HEK293T (cell line): Measurements from ENCODE around the gene METTL2B.

Experiments
- ARNT ChIP-seq: fragments of 450-650 bp; IDR thresholded peaks from 2 replicates; pipeline ENCODE4 v1.6.1; 2017; ENCODE audit warnings: mild to moderate bottlenecking
- BHLHE40 ChIP-seq: fragments of 450-650 bp; IDR thresholded peaks from 2 replicates; pipeline ENCODE4 v1.6.1; 2016; ENCODE audit warnings: mild to moderate bottlenecking, moderate library complexity, borderline replicate concordance
- CTBP1 ChIP-seq: fragments of 450-650 bp; IDR thresholded peaks from 2 replicates; pipeline ENCODE4 v1.6.1; 2016; ENCODE audit warnings: borderline replicate concordance
- ELF4 ChIP-seq: fragments of 450-650 bp; IDR thresholded peaks from 2 replicates; pipeline ENCODE4 v1.6.1; 2017; ENCODE audit warnings: antibody characterized with exemption
- FOXA1 ChIP-seq: fragments of 450-650 bp; IDR thresholded peaks from 2 replicates; pipeline ENCODE4 v1.6.1; 2016; ENCODE audit warnings: mild to moderate bottlenecking
- HDGF ChIP-seq: fragments of 450-650 bp; IDR thresholded peaks from 2 replicates; pipeline ENCODE4 v1.6.1; 2017; ENCODE audit warnings: antibody characterized with exemption, borderline replicate concordance
- L3MBTL2 ChIP-seq: fragments of 450-650 bp; conservative IDR thresholded peaks from 2 replicates; pipeline ENCODE4 v1.6.1; 2016; ENCODE audit warnings: mild to moderate bottlenecking
- LEF1 ChIP-seq: fragments of 450-650 bp; IDR thresholded peaks from 2 replicates; pipeline ENCODE4 v1.6.1; 2017; ENCODE audit warnings: mild to moderate bottlenecking, borderline replicate concordance
- NFRKB ChIP-seq: fragments of 450-650 bp; IDR thresholded peaks from 2 replicates; pipeline ENCODE4 v1.6.1; 2016; ENCODE audit warnings: mild to moderate bottlenecking, moderate library complexity
- PKNOX1 ChIP-seq: fragments of 450-650 bp; IDR thresholded peaks from 2 replicates; pipeline ENCODE4 v1.6.1; 2016
- SP1 ChIP-seq: fragments of 450-650 bp; IDR thresholded peaks from 2 replicates; pipeline ENCODE4 v1.6.1; 2017
- SUZ12 ChIP-seq: fragments of 450-650 bp; IDR thresholded peaks from 2 replicates; pipeline ENCODE4 v1.6.1; 2016; ENCODE audit warnings: mild to moderate bottlenecking
- TARDBP ChIP-seq: fragments of 450-650 bp; IDR thresholded peaks from 2 replicates; pipeline ENCODE4 v1.6.1; 2016
- ZNF384 ChIP-seq: fragments of 450-650 bp; IDR thresholded peaks from 2 replicates; pipeline ENCODE4 v1.6.1; 2016

GRCh38 chr7:128497405-128497804, 20.9 kb downstream of the METTL2B start:
- TF ChIP-seq LEF1 (no peak), ARNT (no peak), PKNOX1 (no peak), ELF4 (no peak), CTBP1 (no peak), BHLHE40 (no peak), SUZ12 (no peak), FOXA1 (no peak), NFRKB (no peak), SP1 (no peak), HDGF (no peak), ZNF384 (no peak), TARDBP (no peak), L3MBTL2 (no peak)
